Cardiac fibroblast (primary cell): ENCODE measurements around the gene CPPED1.

Source experiments
- DNase-seq, 2 donors: peaks; one replicate each; pipeline versions ENCODE4 v3.0.0 to v3.0.0-alpha.2; 2010; ENCODE audit warnings: low read depth in 2 of 2
- H3K4me3 ChIP-seq, 2 donors: replicated peaks in 1 of 2; 1 replicate in 1 of 2; 2 replicates in 1 of 2; pipeline ENCODE4 v1.5.1; 2011; ENCODE audit warnings: low read depth in 2 of 2, low read length in 2 of 2, mild to moderate bottlenecking in 2 of 2, moderate library complexity in 1 of 2
- CTCF ChIP-seq: IDR thresholded peaks from one replicate; pipeline ENCODE4 v1.5.1; 2011; ENCODE audit warnings: low read depth, mild to moderate bottlenecking, low read length, inconsistent platforms

CPPED1 gene

GRCh38 chr16:12803203-12804093 is at the start of gene CPPED1:
Gene CPPED1, minus strand, starts transcription at chr16:12803887. Its CDS starts 111 bp downstream, at chr16:12803776.
- peak within 1 kb of the TSS; percentile 70 for H3K4me3 ChIP-seq
- no peak for TF ChIP-seq CTCF
- peak; percentile 89 to 96 for DNase-seq

- H3K4me3 ChIP-seq = no peak overlapping the region
- TF ChIP-seq CTCF = no peak
- DNase-seq = no peak
Observed at GRCh38 chr16:12850186-12850585, 46.5 kb upstream of the CPPED1 start.

- no peak for DNase-seq
- no peak overlapping the region for H3K4me3 ChIP-seq
- TF ChIP-seq CTCF = no peak
Observed at GRCh38 chr16:12846592-12846991, 42.9 kb upstream of the CPPED1 start.

GRCh38 chr16:12845282-12845681 is 41.6 kb upstream of the CPPED1 start:
- no peak overlapping the region for H3K4me3 ChIP-seq
- DNase-seq = no peak
- no peak for TF ChIP-seq CTCF

- H3K4me3 ChIP-seq = no peak overlapping the region
- TF ChIP-seq CTCF = no peak
- DNase-seq = no peak
Observed at GRCh38 chr16:12837756-12838155, 34.1 kb upstream of the CPPED1 start.

- H3K4me3 ChIP-seq = no peak overlapping the region
- DNase-seq = no peak
- no peak for TF ChIP-seq CTCF
Observed at GRCh38 chr16:12837291-12837690, 33.6 kb upstream of the CPPED1 start.
